ENCODE results near the gene CDH13.

GRCh38 chr16:83160287-83161020 is 533.7 kb downstream of the CDH13 start:
- TF ChIP-seq POLR2AphosphoS5 (IDR thresholded peaks at IDR 0.05; ENCODE audit: borderline replicate concordance, low read depth, low read length) = no peak
- TF ChIP-seq EZH2 (IDR thresholded peaks at IDR 0.05) = no peak

Data from SK-N-MC (cell line).